Stomach (tissue), 4 donors: ENCODE measurements around the gene C1orf87.

Source experiments
- EP300 ChIP-seq: sonication (generic); formaldehyde crosslinking; IDR thresholded peaks from one replicate; pipeline ENCODE4 v1.6.1; 2017; ENCODE audit warnings: antibody characterized with exemption
- POLR2A ChIP-seq, 4 donors: fragments of 450-650 bp; IDR thresholded peaks; one replicate each; pipeline ENCODE4 v1.6.1; 2016; ENCODE audit warnings: antibody characterized with exemption in 4 of 4, control low read depth in 2 of 4, mild to moderate bottlenecking in 1 of 4, moderate library complexity in 1 of 4
- POLR2AphosphoS5 ChIP-seq, 3 donors: sonication (generic); formaldehyde crosslinking; IDR thresholded peaks; one replicate each; pipeline ENCODE4 v1.6.1; 2016; ENCODE audit warnings: antibody characterized with exemption in 3 of 3
- TF ChIP-seq, protein P1 (sequence below), 7 experiments: fragments of 450-650 bp in 4 of 7; fragments of 200-600 bp in 3 of 7; sonication (generic) in 3 of 7; IDR thresholded peaks; one replicate each; pipeline ENCODE4 v1.5.1; 2016 to 2019; ENCODE audit warnings: antibody characterized with exemption in 7 of 7, control low read depth in 2 of 7, mild to moderate bottlenecking in 1 of 7

DNA sequence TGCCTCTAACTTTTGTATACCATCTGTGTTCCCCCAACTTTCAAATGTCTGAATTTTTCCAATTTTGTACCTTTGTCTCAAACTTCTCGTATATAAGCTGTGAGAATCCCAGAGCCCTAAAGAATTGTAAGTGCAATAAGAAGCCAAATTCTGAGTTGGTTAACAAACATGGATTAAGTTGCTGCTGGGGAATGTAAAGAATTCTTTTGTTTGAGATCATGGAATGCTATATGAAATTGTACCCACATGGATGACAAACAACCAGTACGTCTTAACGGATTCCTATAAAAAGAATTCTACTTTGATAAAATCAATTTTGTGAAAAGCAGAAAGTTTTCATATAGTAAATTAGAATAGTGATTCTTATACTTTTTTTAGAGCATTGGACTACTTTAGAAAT is 74.6 kb downstream of the C1orf87 start:
- TF ChIP-seq, protein P1, sequence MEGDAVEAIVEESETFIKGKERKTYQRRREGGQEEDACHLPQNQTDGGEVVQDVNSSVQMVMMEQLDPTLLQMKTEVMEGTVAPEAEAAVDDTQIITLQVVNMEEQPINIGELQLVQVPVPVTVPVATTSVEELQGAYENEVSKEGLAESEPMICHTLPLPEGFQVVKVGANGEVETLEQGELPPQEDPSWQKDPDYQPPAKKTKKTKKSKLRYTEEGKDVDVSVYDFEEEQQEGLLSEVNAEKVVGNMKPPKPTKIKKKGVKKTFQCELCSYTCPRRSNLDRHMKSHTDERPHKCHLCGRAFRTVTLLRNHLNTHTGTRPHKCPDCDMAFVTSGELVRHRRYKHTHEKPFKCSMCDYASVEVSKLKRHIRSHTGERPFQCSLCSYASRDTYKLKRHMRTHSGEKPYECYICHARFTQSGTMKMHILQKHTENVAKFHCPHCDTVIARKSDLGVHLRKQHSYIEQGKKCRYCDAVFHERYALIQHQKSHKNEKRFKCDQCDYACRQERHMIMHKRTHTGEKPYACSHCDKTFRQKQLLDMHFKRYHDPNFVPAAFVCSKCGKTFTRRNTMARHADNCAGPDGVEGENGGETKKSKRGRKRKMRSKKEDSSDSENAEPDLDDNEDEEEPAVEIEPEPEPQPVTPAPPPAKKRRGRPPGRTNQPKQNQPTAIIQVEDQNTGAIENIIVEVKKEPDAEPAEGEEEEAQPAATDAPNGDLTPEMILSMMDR (IDR thresholded peaks at IDR 0.05): no peak
- TF ChIP-seq EP300: no peak
- no peak for TF ChIP-seq POLR2AphosphoS5 (IDR thresholded peaks at IDR 0.05)
- TF ChIP-seq POLR2A (IDR thresholded peaks at IDR 0.05): no peak
